ENCODE measurements around the gene DNAI1. TPM values are rescaled to one million over a fixed set of nuclear protein-coding genes. Genes with fewer than 3 reads are reported as not detected.

The DNAI1 gene
- total RNA-seq, 4 donors from 2014 or later = 0.42 to 3.9 (median 0.66) TPM; not detected in 1

DNA sequence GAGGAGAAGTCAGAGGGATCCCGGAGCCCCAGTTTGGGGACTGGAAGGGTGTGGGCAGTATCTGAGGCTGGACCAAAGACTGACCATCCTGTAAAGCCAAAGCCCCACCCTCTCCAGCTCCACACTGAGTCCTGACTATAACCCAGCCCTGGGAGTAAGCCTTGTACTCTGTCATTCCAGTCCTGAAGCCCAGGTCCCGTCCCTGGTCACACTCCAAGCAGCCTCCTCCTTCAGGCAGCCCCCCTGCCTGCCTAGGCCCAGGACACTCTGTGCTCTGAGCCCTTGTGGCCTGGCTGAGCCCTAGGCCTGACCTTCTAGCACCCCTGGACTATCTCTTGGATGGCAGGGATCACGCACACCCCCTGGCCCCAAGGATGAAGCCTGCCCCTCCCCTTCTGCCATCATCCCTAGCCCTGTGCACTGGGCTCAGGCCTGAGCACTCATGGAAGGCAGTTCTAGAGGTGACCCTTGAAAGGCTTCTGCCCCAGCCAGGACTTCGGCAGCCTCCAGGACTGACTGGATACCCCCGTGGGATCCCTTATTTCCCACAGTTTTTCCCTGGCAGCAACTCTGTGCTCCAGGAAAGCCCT lies 92.2 kb downstream of the DNAI1 start:
- H3K9me3 ChIP-seq = no peaks in the 10 kb centered on the region
- peaks cover 0 to 10% (median 0%) of the 10 kb centered on the region in 3 donors for H3K36me3 ChIP-seq
- H3K27ac ChIP-seq = no peak overlapping the region
- H3K27me3 ChIP-seq = peaks cover 0 to 6% of the 10 kb centered on the region in 2 donors
- H3K4me3 ChIP-seq = no peak overlapping the region
- peaks cover 0 to 31% (median 7%) of the 10 kb centered on the region in 4 donors for H3K4me1 ChIP-seq
- TF ChIP-seq EP300 (IDR thresholded peaks at IDR 0.05) (no peak), POLR2A (IDR thresholded peaks at IDR 0.05) (no peak), CTCF (IDR thresholded peaks at IDR 0.05) (no peak)
- 75 to 81% methylated on average over 4 to 5 of the region's 5 CpGs for WGBS, 2 donors
- peak in 1 of 2 donors; percentile 5 for DNase-seq (ENCODE audit: low spot score in 2 of 2)

- peaks cover 0 to 10% (median 0%) of the 10 kb centered on the region in 3 donors for H3K36me3 ChIP-seq
- peaks cover 0 to 6% of the 10 kb centered on the region in 2 donors for H3K27me3 ChIP-seq
- TF ChIP-seq EP300 (IDR thresholded peaks at IDR 0.05) = no peak
- no peak for TF ChIP-seq POLR2A (IDR thresholded peaks at IDR 0.05)
- TF ChIP-seq CTCF (IDR thresholded peaks at IDR 0.05) = no peak
- no peaks in the 10 kb centered on the region for H3K9me3 ChIP-seq
- H3K4me1 ChIP-seq = peaks cover 0 to 22% (median 4%) of the 10 kb centered on the region in 4 donors
- no peak overlapping the region for H3K27ac ChIP-seq
- peak in 1 of 2 donors; percentile 5 for DNase-seq (ENCODE audit: low spot score in 2 of 2)
- H3K4me3 ChIP-seq = no peak overlapping the region
- 86 to 90% methylated on average over 14 to 20 of the region's 20 CpGs for WGBS, 2 donors
These were observed 93.4 kb downstream of the DNAI1 start for GRCh38 chr9:34551751-34552605.

- 95 to 97% methylated on average over 8 to 13 of the region's 13 CpGs for WGBS, 2 donors
- Histone ChIP-seq H3K27ac (no peak overlapping the region), H3K4me1 (peaks cover 0 to 16% (median 3%) of the 10 kb centered on the region in 4 donors), H3K36me3 (peaks cover 0 to 10% (median 0%) of the 10 kb centered on the region in 3 donors), H3K27me3 (peaks cover 0 to under 1% of the 10 kb centered on the region in 2 donors), H3K9me3 (no peaks in the 10 kb centered on the region), H3K4me3 (no peak overlapping the region)
- TF ChIP-seq CTCF (IDR thresholded peaks at IDR 0.05) (no peak), EP300 (IDR thresholded peaks at IDR 0.05) (no peak), POLR2A (IDR thresholded peaks at IDR 0.05) (no peak)
- DNase-seq (ENCODE audit: low spot score in 2 of 2) = peak in 1 of 2 donors; percentile 4
These were observed 94.0 kb downstream of the DNAI1 start for GRCh38 chr9:34552606-34552981.

- Histone ChIP-seq H3K9me3 (no peaks in the 10 kb centered on the region), H3K36me3 (peaks cover 0 to 10% (median 0%) of the 10 kb centered on the region in 3 donors), H3K4me3 (no peak overlapping the region), H3K4me1 (peaks cover 0 to 12% (median 0%) of the 10 kb centered on the region in 4 donors), H3K27me3 (no peaks in the 10 kb centered on the region), H3K27ac (no peak overlapping the region)
- DNase-seq (ENCODE audit: low spot score in 2 of 2) = no peak
- WGBS, 2 donors = 73 to 96% methylated on average over 2 of the region's 2 CpGs
- TF ChIP-seq EP300 (IDR thresholded peaks at IDR 0.05) (no peak), CTCF (IDR thresholded peaks at IDR 0.05) (no peak)
These were observed 94.4 kb downstream of the DNAI1 start for GRCh38 chr9:34552986-34553385.

- Histone ChIP-seq H3K4me1 (peaks cover 0 to 10% (median 0%) of the 10 kb centered on the region in 4 donors), H3K27me3 (no peaks in the 10 kb centered on the region), H3K27ac (no peak overlapping the region), H3K36me3 (peaks cover 0 to 10% (median 0%) of the 10 kb centered on the region in 3 donors), H3K4me3 (no peak overlapping the region), H3K9me3 (no peaks in the 10 kb centered on the region)
- DNase-seq (ENCODE audit: low spot score in 2 of 2) = peak in 1 of 2 donors; percentile 3
- 82 to 83% methylated on average over 15 of the region's 18 CpGs for WGBS, 2 donors
- no peak for TF ChIP-seq CTCF (IDR thresholded peaks at IDR 0.05)
- TF ChIP-seq POLR2A (IDR thresholded peaks at IDR 0.05) = no peak
- TF ChIP-seq EP300 (IDR thresholded peaks at IDR 0.05) = no peak
These were observed 95.0 kb downstream of the DNAI1 start for GRCh38 chr9:34553511-34554021.

Measured in tibial nerve (tissue), 4 donors.